Measurements from ENCODE around the gene DAB1. TPM values are rescaled to one million over a fixed set of nuclear protein-coding genes. Genes with fewer than 3 reads are reported as not detected.

Gene DAB1
- total RNA-seq, 2 experiments from 2014 or later: 0.52 to 0.61 TPM

DNA sequence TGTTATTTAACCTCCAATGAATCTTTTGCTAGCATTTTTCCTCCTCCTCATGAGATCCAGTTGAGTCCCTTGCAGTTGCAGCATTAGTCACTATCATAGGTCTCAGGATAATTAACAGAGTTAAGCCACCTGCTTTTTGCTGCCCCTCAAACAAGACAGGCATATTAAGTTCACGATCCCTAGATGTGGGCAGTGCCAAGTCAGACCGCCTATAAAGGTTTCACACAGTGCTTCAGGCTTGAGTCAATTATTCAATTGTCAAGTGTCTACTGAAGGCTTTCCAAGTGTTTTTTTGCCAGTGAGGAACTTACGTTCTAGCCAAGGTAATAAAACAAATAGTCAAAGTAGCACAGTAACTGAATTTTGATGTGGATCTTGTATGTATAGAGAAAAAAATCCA is 175.0 kb downstream of the DAB1 start:
- no peaks in the 10 kb centered on the region for H3K36me3 ChIP-seq (ENCODE audit: insufficient read depth, low read length)
- peaks cover 0 to 8% of the 10 kb centered on the region in 2 experiments for H3K9me3 ChIP-seq (ENCODE audit: control insufficient read depth in 1 of 2, insufficient read depth in 1 of 2, low read length in 2 of 2)
- DNase-seq (no peak), ATAC-seq (ENCODE audit: poor library complexity) (no peak)
- H3K27me3 ChIP-seq (ENCODE audit: control insufficient read depth in 1 of 2, insufficient read depth in 2 of 2, low read length in 2 of 2): no peaks in the 10 kb centered on the region
- TF ChIP-seq, protein P1, sequence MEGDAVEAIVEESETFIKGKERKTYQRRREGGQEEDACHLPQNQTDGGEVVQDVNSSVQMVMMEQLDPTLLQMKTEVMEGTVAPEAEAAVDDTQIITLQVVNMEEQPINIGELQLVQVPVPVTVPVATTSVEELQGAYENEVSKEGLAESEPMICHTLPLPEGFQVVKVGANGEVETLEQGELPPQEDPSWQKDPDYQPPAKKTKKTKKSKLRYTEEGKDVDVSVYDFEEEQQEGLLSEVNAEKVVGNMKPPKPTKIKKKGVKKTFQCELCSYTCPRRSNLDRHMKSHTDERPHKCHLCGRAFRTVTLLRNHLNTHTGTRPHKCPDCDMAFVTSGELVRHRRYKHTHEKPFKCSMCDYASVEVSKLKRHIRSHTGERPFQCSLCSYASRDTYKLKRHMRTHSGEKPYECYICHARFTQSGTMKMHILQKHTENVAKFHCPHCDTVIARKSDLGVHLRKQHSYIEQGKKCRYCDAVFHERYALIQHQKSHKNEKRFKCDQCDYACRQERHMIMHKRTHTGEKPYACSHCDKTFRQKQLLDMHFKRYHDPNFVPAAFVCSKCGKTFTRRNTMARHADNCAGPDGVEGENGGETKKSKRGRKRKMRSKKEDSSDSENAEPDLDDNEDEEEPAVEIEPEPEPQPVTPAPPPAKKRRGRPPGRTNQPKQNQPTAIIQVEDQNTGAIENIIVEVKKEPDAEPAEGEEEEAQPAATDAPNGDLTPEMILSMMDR (IDR thresholded peaks at IDR 0.05): no peak
- peaks cover 5% of the 10 kb centered on the region for H3K9me3 Mint-ChIP-seq
- H3K4me1 ChIP-seq (ENCODE audit: insufficient read depth, low read length): no peaks in the 10 kb centered on the region
- ChIA-PET POLR2A (no interaction called here), CTCF (no interaction called here)
- no peak overlapping the region for H3K27ac ChIP-seq (ENCODE audit: low read depth in 1 of 2, low read length in 2 of 2)
- no peak overlapping the region for H3K4me3 Mint-ChIP-seq
- H3K36me3 Mint-ChIP-seq (ENCODE audit: low read depth): no peaks in the 10 kb centered on the region
- no peaks in the 10 kb centered on the region for H3K4me1 Mint-ChIP-seq (ENCODE audit: low read depth)
- intact Hi-C loops (cut with DNase I, micrococcal nuclease): no loop called here
- H3K27me3 Mint-ChIP-seq: no peaks in the 10 kb centered on the region
- H3K4me3 ChIP-seq (ENCODE audit: low read length): no peak overlapping the region
- no peak overlapping the region for H3K27ac Mint-ChIP-seq

DNA sequence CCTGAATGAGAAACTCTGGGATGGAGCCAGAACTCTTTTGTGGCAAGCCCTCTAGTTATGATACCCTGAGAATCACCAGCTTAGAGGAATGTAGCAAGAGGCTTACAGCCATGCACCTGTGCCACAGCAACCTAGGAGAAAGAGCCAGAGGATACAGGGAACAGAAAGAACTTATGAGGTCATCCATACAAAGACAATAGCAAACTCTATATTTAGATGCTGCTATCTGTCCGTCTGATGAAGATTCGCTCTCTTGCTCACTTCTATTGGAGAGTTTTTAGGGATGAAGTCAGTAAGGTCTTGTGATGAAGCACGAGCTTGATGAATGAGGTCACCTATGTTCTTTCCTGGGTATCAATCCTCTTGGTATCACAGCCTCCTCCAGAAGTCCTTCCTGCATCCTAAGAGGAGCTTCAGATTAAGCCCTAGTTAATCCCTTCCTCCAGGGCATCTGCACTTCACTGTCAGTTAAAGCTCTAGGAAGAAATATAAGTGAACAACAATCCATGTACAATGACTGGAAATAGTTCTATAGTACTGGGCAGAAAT is 185.6 kb downstream of the DAB1 start:
- Mint-ChIP-seq H3K4me3 (no peak overlapping the region), H3K9me3 (no peaks in the 10 kb centered on the region), H3K4me1 (ENCODE audit: low read depth) (no peaks in the 10 kb centered on the region), H3K27ac (no peak overlapping the region), H3K36me3 (ENCODE audit: low read depth) (no peaks in the 10 kb centered on the region), H3K27me3 (no peaks in the 10 kb centered on the region)
- intact Hi-C loops (cut with DNase I, micrococcal nuclease): no loop called here
- Histone ChIP-seq H3K4me1 (ENCODE audit: insufficient read depth, low read length) (no peaks in the 10 kb centered on the region), H3K9me3 (ENCODE audit: control insufficient read depth in 1 of 2, insufficient read depth in 1 of 2, low read length in 2 of 2) (peaks cover 0 to 3% of the 10 kb centered on the region in 2 experiments), H3K27ac (ENCODE audit: low read depth in 1 of 2, low read length in 2 of 2) (no peak overlapping the region), H3K27me3 (ENCODE audit: control insufficient read depth in 1 of 2, insufficient read depth in 2 of 2, low read length in 2 of 2) (peaks cover 0 to 2% of the 10 kb centered on the region in 2 experiments), H3K4me3 (ENCODE audit: low read length) (no peak overlapping the region), H3K36me3 (ENCODE audit: insufficient read depth, low read length) (no peaks in the 10 kb centered on the region)
- DNase-seq: no peak
- no peak for ATAC-seq (ENCODE audit: poor library complexity)
- ChIA-PET CTCF (no interaction called here), POLR2A (no interaction called here)
- TF ChIP-seq, protein P1 (IDR thresholded peaks at IDR 0.05): no peak

DNA sequence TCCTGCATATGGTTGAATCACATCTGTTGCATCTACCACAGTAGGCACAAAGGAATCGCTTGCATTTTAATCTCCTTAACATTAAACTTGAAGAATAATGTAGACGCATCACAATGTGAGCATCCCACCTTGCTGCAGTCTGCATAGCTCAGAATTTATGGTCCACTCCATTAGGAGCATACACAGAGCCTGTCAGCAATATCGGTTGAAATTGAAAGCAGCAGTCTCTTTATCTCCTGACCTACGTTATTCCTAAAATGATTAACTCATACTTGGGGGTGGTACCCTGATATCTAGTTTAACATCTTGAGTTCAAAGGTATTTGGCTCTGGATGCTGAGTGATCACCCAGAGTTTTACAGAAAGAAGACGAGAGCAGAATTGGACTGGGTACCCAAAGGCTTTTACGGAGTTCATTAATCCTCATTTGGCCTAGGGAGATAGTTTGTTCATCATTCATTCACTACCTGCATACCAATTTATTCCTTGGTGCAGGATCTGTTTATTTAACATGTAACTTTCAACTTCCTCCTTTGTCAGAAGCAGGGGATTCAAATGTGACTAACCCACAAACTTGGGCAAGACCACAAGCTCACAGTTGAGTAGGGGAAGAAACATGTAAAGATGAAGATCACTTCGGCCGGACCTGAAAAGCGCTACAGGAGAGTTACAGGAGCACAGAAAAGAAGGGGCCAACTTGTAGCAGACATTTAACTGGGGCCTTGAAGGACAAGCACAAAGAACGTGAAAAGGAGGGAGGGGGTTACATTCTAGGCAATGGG is 187.9 kb downstream of the DAB1 start:
- no peak for ATAC-seq (ENCODE audit: poor library complexity)
- ChIA-PET POLR2A (no interaction called here), CTCF (no interaction called here)
- H3K4me1 ChIP-seq (ENCODE audit: insufficient read depth, low read length): no peaks in the 10 kb centered on the region
- intact Hi-C loops (cut with DNase I, micrococcal nuclease): no loop called here
- TF ChIP-seq, protein P1 (IDR thresholded peaks at IDR 0.05): no peak
- H3K36me3 ChIP-seq (ENCODE audit: insufficient read depth, low read length): no peaks in the 10 kb centered on the region
- Mint-ChIP-seq H3K27ac (no peak overlapping the region), H3K27me3 (no peaks in the 10 kb centered on the region), H3K4me3 (no peak overlapping the region), H3K4me1 (ENCODE audit: low read depth) (no peaks in the 10 kb centered on the region), H3K36me3 (ENCODE audit: low read depth) (no peaks in the 10 kb centered on the region), H3K9me3 (no peaks in the 10 kb centered on the region)
- H3K4me3 ChIP-seq (ENCODE audit: low read length): no peak overlapping the region
- peaks cover 0 to 2% of the 10 kb centered on the region in 2 experiments for H3K27me3 ChIP-seq (ENCODE audit: control insufficient read depth in 1 of 2, insufficient read depth in 2 of 2, low read length in 2 of 2)
- H3K9me3 ChIP-seq (ENCODE audit: control insufficient read depth in 1 of 2, insufficient read depth in 1 of 2, low read length in 2 of 2): peaks cover 0 to 4% of the 10 kb centered on the region in 2 experiments
- no peak overlapping the region for H3K27ac ChIP-seq (ENCODE audit: low read depth in 1 of 2, low read length in 2 of 2)
- no peak for DNase-seq

Data from CD4-positive, alpha-beta T cell (primary cell).